Measurements from ENCODE around the gene ACSL3.

The ACSL3 gene

GRCh38 chr2:222827417-222827816 is 33.4 kb upstream of the ACSL3 start:
- in situ Hi-C loops (cut with MboI; ENCODE audit: low pct_unique_long_range_greater_than_20kb, low sequenced_read_pairs, unreplicated experiment) = no loop called here
- no peak for TF ChIP-seq CTCF (IDR thresholded peaks at IDR 0.05; ENCODE audit: extremely low read depth, insufficient read depth, missing control alignments)

GRCh38 chr2:222828572-222828971 is 32.3 kb upstream of the ACSL3 start:
- no peak for DNase-seq (ENCODE audit: low spot score)
- in situ Hi-C loops (cut with MboI; ENCODE audit: low pct_unique_long_range_greater_than_20kb, low sequenced_read_pairs, unreplicated experiment) = no loop called here
- TF ChIP-seq CTCF (IDR thresholded peaks at IDR 0.05; ENCODE audit: extremely low read depth, insufficient read depth, missing control alignments) = no peak

More at GRCh38 chr2:222827417-222827816, 33.4 kb upstream of the ACSL3 start:
- no peak for DNase-seq (ENCODE audit: low spot score)

GRCh38 chr2:222830164-222830563 is 30.7 kb upstream of the ACSL3 start:
- TF ChIP-seq CTCF (IDR thresholded peaks at IDR 0.05; ENCODE audit: extremely low read depth, insufficient read depth, missing control alignments) = no peak
- DNase-seq (ENCODE audit: low spot score) = no peak
- in situ Hi-C loops (cut with MboI; ENCODE audit: low pct_unique_long_range_greater_than_20kb, low sequenced_read_pairs, unreplicated experiment) = no loop called here

- in situ Hi-C loops (cut with MboI; ENCODE audit: low pct_unique_long_range_greater_than_20kb, low sequenced_read_pairs, unreplicated experiment) = no loop called here
- TF ChIP-seq CTCF (IDR thresholded peaks at IDR 0.05; ENCODE audit: extremely low read depth, insufficient read depth, missing control alignments) = no peak
- no peak for DNase-seq (ENCODE audit: low spot score)
Measured at GRCh38 chr2:222833410-222833809, 27.4 kb upstream of the ACSL3 start.

GRCh38 chr2:222835143-222835822 is 25.6 kb upstream of the ACSL3 start:
- in situ Hi-C loops (cut with MboI; ENCODE audit: low pct_unique_long_range_greater_than_20kb, low sequenced_read_pairs, unreplicated experiment) = no loop called here
- no peak for TF ChIP-seq CTCF (IDR thresholded peaks at IDR 0.05; ENCODE audit: extremely low read depth, insufficient read depth, missing control alignments)
- no peak for DNase-seq (ENCODE audit: low spot score)

GRCh38 chr2:222835823-222836151 is 25.0 kb upstream of the ACSL3 start:
- in situ Hi-C loops (cut with MboI; ENCODE audit: low pct_unique_long_range_greater_than_20kb, low sequenced_read_pairs, unreplicated experiment) = no loop called here
- DNase-seq (ENCODE audit: low spot score) = no peak
- no peak for TF ChIP-seq CTCF (IDR thresholded peaks at IDR 0.05; ENCODE audit: extremely low read depth, insufficient read depth, missing control alignments)

Data from GM13977 (cell line).